A172 (cell line): Measurements from ENCODE around the gene VSIR. TPM values are rescaled to one million over a fixed set of nuclear protein-coding genes. Genes with fewer than 3 reads are reported as not detected.

Experiments used
- DNase-seq: peaks from one replicate; pipeline ENCODE4 v3.0.0-alpha.2; 2015; ENCODE audit warnings: low spot score
- total RNA-seq: library from RNA; depleted of rRNA; stranded (reverse); fragments of >200 nt; shearing (Covaris generic); gene quantifications from 2 replicates; pipeline ENCODE4 v1.2.3, GENCODE V29; 2014

The VSIR gene
- total RNA-seq, 1 experiment from 2014 or later = 4.9 TPM

DNA sequence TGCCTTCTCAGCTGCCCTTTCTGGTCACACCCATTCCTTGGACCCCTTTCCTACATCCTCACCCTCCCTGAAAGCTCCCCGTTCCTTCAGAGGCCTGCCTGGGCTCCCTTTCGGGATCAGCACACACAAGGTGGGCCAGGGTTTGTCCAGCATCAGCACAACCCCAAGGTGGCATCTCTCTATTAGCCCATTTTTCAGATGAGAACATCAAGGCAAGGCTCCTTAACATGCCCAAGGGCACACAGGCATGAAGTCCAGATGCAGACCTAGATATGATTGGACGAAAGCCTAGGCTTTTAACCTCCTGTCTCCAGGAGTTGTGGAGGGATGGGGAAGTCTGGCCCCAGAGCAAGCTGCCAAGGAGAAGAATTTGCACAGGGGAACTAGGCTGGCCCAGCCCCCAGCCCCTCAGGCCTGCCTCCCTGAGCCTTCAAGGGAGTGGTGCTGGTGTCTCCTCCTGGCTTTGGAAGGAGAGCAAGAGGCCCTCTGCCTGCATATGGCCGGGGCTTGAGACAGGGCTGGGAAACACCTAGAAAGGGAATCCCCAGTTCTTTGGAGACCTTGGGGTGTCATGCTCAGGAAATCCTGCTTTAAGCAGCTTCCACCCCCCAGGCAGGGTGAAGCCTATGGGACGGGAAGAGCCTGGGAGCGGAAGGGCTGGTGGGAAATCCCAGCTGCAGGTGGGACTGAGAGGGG lies 9.0 kb upstream of the VSIR start:
- no peak for DNase-seq

DNA sequence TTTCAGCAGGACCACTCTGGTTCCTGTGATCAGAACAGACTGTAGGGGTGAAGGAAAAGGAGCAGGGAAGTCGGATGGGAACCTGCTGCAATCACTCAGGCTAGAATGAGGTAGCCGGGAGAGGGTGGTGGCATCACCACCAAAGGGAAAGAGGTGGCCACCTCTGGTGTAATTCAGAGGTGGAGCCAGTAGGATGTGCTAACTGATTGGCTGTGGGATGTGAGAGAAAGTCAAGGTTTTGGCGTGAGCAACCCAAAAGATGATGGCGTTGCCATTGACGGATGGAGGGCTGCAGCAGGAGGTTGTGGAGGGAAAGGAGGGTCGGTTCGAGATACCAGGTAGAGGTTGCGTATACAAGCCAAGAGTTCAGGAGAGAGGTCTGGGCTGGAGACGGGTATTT lies 7.4 kb upstream of the VSIR start:
- DNase-seq = no peak

DNA sequence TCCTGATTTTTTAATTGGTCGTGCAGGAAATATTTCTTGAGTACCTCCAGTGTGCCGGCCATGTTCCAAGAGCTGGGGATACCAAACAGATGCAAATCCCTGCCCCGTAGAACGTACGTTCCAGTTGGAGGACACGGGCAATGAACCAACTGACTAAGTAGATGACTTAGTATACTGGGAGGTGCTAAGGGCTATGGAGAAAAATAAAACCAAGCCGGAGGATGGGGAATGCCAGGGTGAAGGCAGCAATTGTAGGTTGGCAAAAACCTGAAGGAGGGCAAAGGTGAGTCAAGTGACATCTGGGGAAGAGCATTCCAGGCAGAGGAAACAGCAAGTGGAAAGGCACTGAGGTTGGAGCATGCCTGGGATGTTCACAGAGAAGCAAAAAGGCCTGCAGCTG lies 6.8 kb upstream of the VSIR start:
- DNase-seq = no peak

DNA sequence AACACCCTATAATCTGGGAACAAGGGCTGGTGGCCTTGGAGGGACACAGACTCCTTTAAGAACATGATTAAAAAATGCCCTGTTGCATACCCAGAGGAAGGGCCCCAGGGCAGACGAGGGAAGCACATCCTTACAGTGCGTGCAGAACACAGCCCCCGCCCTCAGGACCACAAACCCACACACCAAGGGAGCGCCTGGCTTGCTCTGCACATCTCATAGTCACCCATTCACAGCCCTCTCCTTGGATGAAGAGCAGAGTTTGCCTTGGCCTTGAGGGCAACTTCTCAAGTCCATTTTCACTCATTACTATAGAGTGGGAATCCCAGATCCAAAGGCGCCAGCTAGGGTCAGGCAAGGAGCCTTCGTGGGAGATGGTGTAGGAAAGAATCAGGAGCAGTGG lies 6.3 kb upstream of the VSIR start:
- no peak for DNase-seq

DNA sequence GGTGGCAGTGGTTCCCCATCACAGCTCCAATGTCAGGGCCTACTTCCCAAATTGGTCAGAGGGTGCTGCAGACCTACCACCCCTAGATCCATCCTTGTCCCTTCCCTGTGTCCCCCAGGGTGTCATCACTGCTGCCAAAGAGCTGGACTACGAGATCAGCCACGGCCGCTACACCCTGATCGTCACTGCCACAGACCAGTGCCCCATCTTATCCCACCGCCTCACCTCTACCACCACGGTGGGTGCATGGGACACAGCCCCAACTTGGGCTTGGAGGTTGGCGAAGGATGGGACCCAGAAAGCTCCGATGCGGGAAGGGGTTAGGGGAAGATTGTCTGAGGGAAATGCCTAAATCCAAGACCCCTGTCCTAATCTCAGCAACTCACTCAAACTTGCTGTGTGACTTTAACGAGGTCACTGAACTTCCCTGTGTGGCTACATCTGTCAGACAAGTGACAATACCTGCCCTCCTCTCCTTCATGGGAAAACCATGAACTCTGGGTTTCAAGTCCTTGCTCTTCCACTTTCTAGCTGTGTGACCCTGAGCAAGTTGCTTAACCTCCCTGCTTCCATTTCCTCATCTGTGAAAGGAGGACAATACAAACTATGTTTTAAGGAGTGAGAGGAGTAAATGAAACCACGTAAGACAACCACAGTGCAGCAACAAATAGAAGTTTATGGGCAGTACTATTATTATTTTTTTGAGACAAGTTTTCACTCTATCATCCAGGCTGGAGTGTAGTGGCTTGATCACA lies 4.9 kb upstream of the VSIR start:
- DNase-seq = no peak

DNA sequence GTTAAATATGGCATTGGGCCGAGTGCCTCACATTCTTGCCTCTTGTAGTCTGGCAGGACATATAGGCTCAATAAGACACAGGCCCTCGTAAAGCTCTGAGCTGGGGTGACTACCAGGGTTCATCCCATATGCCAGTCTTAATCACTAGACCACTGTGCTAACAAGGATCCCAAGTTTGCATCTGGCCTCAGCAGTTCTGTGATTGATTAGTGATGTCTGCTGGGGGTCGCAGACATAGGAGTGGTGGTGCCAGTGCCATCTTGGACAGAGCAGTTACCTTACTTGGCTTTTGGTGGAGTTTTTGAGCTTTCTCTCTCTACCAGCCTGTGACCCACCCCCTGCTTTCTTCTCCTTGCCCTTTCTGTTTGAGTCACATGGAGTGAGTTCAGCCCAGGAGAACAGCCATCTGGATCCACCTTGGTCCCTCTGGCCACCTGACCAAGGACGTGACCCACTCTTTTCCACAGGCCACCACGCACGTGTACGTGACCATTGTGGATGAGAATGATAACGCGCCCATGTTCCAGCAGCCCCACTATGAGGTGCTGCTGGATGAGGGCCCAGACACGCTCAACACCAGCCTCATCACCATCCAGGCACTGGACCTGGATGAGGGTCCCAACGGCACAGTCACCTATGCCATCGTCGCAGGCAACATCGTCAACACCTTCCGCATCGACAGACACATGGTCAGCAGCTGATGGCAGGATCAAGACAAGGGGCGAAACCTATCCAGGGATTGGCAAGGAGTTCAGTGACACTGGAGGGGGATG lies 4.1 kb upstream of the VSIR start:
- no peak for DNase-seq

DNA sequence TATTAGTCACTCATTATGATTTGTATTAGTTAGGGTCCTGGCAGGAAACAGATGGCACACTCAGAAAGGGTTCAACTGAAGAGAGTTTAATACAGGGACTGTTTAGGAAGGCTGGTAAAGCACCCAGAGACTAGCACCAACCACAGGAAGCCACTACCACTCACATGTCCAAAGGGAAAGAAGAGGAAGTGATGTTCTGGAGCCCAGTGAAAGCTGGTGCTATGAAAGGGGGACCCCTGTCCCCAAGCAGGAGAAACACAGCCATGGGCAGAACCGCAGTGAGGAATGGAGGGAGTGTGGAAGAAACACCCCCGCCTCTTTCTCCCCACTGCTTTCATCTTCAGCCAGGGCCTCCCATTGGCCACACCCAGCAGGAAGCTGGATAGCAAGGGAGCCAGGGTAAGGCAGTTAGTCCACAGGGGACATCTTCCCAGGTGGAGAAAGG lies 3.2 kb upstream of the VSIR start:
- no peak for DNase-seq

DNA sequence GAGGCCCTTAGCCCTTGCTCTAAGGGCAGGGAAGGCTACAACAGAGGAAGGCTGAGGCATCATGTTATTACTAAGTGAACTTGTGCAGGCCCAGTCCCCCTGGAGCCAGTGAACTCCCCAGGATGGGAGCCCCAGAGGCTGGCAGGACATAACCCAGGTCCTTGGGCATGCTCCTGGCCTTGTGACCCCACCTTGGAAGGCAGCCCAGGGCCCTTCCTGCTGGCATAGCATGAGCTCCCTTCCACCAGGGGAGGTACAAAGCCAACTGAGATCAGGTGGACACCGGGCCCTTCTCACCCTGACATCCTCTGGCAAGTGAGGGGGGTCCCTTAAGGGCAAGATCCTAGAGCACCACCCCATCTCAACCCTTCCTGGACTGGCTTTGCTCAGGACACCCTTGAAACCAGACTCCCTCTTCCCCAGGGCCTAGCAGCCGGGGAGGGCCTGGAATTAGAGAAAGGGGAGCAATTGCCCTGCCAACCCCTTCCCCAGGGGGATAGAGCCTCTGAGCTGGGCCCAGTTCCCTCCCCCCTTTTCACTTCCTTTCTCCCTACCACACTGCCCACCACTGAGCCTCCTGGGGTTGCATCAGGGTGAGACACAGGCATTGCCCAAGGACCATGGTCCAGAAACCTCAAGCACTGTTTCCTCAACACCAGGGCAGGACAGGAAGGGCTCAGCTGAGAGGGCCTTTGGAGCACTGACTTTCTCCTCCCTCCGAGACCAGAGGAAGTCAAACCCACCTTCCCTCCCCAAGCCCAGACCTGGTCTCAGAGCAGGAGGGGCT lies 1.8 kb upstream of the VSIR start:
- no peak for DNase-seq

DNA sequence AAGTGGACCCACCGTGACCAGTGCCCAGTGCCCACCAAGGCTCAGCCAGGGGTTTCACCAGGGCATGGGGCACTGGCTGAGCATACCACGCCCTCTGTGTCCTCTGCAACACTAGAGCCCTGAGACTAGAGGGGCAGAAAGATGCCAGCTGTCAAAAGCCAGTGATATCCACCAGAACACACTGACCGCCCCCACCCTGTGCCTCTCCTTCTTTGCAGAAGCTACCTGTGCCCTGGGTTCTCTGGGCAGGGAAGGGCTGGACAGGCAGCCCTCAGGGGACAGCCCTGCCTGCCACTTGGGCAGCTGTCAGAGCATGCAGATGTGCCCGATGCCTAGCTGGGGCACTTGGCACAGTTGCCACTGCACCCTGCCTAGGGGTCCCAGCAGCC lies 494 bp downstream of the VSIR start:
- DNase-seq = no peak

DNA sequence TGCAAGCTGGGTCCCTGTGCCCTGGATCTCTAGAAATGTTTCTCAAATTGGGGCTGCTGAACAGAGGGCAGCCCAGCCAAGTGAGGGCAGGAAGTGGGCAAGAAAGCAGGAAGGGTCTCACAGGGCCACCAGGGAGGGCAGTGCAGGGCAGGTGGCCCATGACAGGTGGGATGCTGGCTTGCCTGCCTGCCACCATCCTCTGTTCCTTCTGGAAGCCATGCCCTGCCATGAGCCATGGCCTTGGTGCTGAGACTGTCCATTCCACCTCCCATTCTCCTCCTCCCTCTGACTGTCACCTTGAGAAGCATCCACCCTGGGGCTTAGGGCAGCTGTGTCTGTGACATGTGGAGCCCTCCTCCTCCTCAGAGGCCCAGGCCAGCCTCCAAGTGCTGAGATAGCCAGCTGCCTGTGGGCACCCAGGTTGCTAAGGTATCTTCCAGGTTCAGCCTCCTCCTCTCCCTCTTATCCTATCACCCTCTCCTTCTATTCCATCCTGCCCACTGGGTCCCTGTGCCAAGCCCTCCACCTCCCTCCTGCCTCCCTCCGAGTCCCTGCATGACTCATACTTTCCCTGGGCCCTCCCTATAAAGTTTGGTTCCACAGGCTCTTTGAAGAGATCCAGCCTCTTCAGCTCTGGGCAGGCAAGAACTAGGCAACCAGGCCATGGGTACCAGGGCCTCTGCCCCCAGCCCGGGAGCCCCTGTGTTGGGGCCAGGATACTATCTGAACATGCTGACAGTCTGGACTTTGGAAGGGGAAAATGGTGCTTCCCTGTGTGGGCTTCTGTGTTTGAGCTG lies 1.3 kb downstream of the VSIR start:
- peak; percentile 89 for DNase-seq

DNA sequence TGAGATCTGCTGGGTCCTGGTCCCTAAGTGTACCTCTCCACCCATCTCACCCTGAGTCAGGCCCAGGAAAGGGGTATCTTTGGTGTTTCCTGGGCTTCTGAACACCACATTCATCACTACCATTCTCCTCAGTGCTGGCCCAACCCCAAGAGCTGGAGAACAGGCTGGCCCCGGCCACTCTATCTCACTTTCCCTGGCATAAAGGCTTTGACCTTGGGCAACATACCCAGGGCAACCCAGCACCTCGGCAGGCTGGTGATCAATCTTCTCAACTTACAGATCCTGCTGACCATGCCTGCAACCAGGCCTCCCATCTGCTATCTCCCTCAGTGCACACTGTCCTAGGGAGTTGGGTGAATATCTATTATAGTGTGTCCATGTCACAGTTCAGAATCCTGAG lies 2.1 kb downstream of the VSIR start:
- DNase-seq = no peak

DNA sequence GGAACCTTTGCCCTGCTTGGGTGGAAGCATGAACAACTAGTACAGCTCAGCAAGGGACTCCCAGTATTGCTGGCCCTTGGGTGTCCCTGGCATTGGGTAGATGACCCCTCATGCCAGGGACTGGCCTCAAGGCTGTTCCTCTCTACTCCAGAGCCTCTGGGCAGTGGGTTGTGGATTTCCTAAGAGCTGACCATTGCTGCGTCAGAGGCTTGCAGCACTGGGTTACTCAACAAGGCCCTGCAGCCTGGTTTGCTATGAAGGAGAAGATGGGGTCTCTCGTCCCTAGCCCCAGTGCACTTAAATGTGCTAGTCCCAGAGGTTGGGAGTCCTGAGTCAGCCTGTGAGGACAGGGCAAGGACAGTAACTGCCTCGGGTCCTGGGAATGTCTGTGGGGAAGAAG lies 2.5 kb downstream of the VSIR start:
- DNase-seq = no peak

DNA sequence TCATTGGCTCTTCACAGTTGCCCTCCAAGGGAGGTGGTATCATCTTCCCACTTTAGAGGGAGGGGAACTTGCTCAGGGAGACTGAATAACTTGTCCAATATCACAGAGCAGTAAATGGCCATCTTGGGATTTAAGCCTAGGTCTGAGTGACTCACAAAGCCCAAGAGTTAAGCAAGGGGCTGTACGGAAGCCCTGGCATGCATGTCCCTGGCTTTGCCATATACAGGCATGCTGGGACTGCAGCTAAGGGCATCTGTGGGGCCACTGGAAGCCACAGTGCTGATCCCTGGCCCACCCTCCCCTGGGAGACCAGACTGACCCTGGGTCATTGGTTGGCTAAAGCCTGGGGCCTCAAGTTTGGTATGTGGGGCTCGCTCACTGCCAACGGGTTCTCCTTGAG lies 3.1 kb downstream of the VSIR start:
- DNase-seq = no peak

DNA sequence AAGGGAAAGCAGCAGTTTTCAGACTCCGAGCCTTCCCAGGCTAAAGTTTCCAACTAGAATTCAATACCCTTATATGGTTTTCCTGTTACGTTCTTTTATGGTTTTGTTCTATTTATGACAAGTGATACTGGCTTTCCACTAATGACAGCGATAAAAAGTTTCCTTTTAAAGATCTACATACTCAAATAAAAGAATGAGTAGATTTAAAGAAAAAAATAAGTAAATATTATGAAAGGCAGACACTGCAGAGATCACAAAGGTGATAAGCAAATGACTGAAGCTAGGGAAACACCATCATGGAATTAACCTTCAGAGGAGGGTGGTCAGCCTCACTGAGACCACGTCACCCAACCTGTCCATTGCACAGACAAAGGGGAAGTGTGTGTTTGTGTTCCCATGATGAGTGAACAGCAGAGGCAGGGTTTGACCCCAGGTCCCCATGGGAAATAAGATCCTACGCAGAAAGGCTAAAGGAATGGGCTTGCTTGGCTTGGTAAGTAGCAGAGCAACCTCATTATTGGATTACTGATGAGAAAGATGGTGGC lies 4.0 kb downstream of the VSIR start:
- DNase-seq = no peak

DNA sequence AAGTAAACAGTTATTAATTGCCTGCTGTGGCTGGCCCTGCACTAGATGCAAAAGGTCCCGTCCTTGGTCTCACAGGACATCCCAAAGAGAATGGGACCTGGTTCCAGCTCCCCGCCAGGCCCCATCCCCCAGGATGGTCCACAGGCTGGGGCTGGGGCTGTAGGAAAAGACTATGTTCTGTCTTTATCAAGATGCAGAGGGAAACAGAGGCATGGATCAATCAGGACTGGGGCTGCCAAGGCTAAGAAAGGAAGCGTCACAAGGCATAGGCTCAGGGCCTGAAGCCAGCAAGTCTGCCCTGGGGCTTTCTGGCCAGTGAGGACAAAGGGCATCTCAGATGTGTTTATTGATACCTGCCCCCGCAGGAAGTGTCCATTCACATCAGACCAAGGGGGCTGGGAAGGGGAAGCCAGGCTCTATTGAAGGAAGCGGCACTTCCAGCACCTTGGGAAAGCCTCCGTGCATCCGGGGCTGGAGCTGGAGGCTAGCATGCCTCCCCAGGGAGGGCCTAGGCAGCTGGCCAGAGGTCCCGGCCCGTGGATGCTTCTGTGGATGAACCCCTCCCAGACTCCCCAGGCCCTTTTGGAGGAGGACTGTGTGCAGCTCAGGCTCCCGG lies 5.8 kb downstream of the VSIR start:
- DNase-seq = peak; percentile 68

DNA sequence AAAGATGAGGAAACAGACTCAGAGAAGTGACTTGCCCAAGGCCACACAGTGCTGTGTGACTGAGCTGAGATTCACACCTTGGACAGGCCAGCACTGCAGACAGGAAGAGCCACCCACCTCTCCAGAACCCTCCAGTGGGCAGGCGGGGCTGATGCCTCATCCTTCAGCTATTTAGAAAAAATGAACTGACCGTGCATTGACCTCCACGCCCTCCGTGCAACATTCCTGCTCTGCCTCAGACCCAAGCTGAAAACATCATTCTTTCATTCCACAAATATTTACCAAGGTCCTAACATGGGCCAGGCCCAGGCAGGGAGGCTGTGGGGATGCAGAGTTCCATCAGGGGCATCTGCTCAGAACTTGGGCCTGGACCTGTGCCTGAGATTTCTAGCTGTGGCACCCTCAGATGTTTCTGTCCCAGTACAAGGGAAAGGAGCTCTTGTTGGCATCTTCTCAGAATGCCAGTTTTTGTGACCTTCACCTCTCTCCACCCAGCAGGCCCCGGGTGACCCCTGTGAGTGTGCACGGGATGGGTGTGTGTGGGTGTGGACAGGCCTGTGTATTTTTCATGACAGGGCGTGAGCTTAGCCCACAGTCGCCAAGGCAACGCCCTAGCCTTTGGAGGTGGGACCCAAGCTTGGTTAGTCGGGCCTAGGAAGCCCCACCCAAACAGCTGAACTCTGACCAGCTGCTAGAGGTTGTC lies 6.5 kb downstream of the VSIR start:
- DNase-seq = peak; percentile 99

DNA sequence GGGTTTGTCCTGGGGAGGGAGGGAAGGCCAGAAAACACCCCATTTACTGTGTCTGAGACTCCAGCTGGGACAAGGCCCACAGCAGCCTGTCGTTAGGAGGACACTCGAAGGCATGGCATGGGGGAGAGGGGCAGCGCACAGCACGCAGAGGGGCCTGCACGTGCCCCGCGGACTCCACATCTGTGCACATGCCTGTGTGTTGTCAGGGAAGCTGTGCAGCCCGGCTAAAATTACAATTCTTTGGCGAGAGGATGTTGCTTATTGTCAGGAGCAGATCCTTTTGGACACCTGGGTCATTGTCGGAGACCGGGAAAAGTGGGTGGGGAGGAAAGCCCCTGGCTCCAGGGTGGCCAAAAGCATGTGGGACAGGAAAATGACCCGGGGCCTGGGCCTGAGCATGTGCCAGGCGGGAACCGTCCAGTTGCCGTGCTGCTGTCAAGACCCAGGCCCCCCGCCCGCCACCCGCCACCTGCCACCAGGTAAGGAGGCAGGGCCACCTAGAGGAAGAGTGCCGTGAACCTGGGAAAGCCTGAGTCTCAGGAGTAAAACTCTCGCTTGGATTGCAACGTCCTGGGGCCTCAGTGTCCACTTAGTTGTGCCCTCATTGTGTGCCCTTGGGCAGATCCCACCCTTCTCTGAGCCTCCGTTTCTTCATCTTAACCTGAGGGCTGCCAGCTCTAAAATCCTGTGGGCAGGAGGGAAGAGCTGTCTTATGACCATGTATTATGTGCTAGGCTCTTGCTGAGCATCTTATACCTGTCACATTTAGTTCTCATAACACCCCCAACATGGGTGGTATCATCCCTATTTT lies 7.2 kb downstream of the VSIR start:
- no peak for DNase-seq

DNA sequence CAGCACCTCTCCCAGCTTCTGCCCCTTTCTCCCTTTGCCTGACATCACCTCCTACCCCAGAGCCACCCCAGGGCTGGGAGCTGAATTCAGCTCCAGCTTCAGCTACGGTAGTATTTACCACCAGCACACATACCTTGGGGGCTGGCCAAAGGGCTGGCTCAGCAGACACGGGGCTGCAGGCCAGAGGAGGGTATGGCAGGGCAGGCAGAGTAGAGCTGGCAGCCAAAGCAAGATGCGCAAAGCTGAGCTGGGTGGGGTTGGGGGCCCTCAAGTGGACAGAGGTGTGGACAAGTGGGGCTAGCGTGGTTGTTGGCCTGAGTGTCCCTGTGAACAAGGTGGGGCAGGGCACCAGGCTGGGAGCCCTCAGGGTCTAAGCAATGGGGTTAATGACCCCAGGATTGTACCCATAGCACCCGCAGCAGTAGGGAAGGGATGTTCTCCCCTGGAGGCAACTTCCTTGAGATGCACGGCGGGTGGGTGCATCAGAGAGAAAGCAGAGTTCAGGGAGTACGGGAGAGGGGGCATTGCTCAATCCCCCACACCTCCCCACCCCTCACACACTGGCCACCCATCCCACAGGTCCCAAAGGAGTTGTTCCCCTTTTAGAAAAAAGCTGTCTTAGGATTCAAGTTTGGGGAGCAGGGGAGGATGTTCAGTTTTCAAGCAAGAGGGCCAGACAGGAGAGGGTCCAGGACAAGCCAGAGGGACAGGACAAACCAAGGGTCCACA lies 8.0 kb downstream of the VSIR start:
- DNase-seq = peak; percentile 33
